ENCODE results near the gene NME5.
"Not testable (repeated sequence)": the region's sequence is repeated elsewhere in the genome, so short reads cannot be mapped to it uniquely, and the experiment has no call there.

NME5 gene

GRCh38 chr5:138077064-138077696 is 62.0 kb downstream of the NME5 start:
- H3K4me3 ChIP-seq (IDR thresholded peaks at IDR 0.05; ENCODE audit: insufficient read depth, low read depth, low read length) = no peak overlapping the region
- no peak overlapping the region for H3K4me2 ChIP-seq
- no peak overlapping the region for H3K27ac ChIP-seq
- H4K20me1 ChIP-seq (ENCODE audit: insufficient read depth) = no peaks in the 10 kb centered on the region
- H3K9ac ChIP-seq = no peak overlapping the region
- no peaks in the 10 kb centered on the region for H3K27me3 ChIP-seq (ENCODE audit: insufficient read depth, low read depth)
- H3K79me2 ChIP-seq (ENCODE audit: insufficient read depth, low read depth) = no peaks in the 10 kb centered on the region
- no peaks in the 10 kb centered on the region for H3K36me3 ChIP-seq (ENCODE audit: insufficient read depth)
- no peak overlapping the region for H2AFZ ChIP-seq (ENCODE audit: low read depth)
- TF ChIP-seq CTCF (conservative IDR thresholded peaks at IDR 0.05; ENCODE audit: low read depth, low read length) = peak; percentile 84
- peaks cover 7% of the 10 kb centered on the region for H3K4me1 ChIP-seq (ENCODE audit: low read depth, poor library complexity, severe bottlenecking)

- H2AFZ ChIP-seq (ENCODE audit: low read depth); H3K27ac ChIP-seq; H4K20me1 ChIP-seq (ENCODE audit: insufficient read depth); H3K4me2 ChIP-seq; H3K79me2 ChIP-seq (ENCODE audit: insufficient read depth, low read depth); H3K9ac ChIP-seq; H3K4me1 ChIP-seq (ENCODE audit: low read depth, poor library complexity, severe bottlenecking); H3K27me3 ChIP-seq (ENCODE audit: insufficient read depth, low read depth); H3K4me3 ChIP-seq (IDR thresholded peaks at IDR 0.05; ENCODE audit: insufficient read depth, low read depth, low read length); H3K36me3 ChIP-seq (ENCODE audit: insufficient read depth): not testable (repeated sequence)
Measured at GRCh38 chr5:138070026-138070425, 69.2 kb downstream of the NME5 start.

- Histone ChIP-seq H3K36me3 (ENCODE audit: insufficient read depth) (no peaks in the 10 kb centered on the region), H3K79me2 (ENCODE audit: insufficient read depth, low read depth) (no peaks in the 10 kb centered on the region), H4K20me1 (ENCODE audit: insufficient read depth) (no peaks in the 10 kb centered on the region), H3K4me3 (IDR thresholded peaks at IDR 0.05; ENCODE audit: insufficient read depth, low read depth, low read length) (no peak overlapping the region), H3K27ac (no peak overlapping the region), H3K4me2 (no peak overlapping the region), H3K9ac (no peak overlapping the region), H3K27me3 (ENCODE audit: insufficient read depth, low read depth) (no peaks in the 10 kb centered on the region), H2AFZ (ENCODE audit: low read depth) (no peak overlapping the region), H3K4me1 (ENCODE audit: low read depth, poor library complexity, severe bottlenecking) (no peaks in the 10 kb centered on the region)
- TF ChIP-seq CTCF (conservative IDR thresholded peaks at IDR 0.05; ENCODE audit: low read depth, low read length) = peak; percentile 71
Measured at GRCh38 chr5:138068742-138069600, 70.3 kb downstream of the NME5 start.

DNA sequence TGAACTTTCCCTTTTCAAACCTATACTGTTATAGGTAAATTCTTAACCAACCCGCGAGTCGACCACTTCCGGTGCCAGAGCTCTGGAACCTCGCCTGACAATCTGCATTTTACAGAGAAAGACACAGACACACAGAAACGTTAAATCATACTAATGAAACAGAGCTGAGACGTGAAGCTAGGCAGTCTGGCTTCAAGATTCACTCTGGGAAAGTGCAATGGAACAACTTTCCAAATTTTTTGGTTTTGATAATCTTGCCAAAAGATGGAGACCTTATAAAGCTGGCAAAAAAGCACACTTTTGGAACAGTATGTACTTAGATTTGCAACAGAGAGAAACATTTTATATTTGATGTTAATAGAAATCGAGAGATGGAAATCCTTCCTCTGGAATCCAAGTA is 71.3 kb downstream of the NME5 start:
- H3K27me3 ChIP-seq (ENCODE audit: insufficient read depth, low read depth) = no peaks in the 10 kb centered on the region
- H4K20me1 ChIP-seq (ENCODE audit: insufficient read depth) = no peaks in the 10 kb centered on the region
- no peak overlapping the region for H3K4me2 ChIP-seq
- H3K9ac ChIP-seq = no peak overlapping the region
- H3K36me3 ChIP-seq (ENCODE audit: insufficient read depth) = no peaks in the 10 kb centered on the region
- no peak for TF ChIP-seq CTCF (conservative IDR thresholded peaks at IDR 0.05; ENCODE audit: low read depth, low read length)
- no peak overlapping the region for H3K4me3 ChIP-seq (IDR thresholded peaks at IDR 0.05; ENCODE audit: insufficient read depth, low read depth, low read length)
- H3K4me1 ChIP-seq (ENCODE audit: low read depth, poor library complexity, severe bottlenecking) = no peaks in the 10 kb centered on the region
- no peak overlapping the region for H2AFZ ChIP-seq (ENCODE audit: low read depth)
- H3K27ac ChIP-seq = no peak overlapping the region
- H3K79me2 ChIP-seq (ENCODE audit: insufficient read depth, low read depth) = no peaks in the 10 kb centered on the region

Measured in KMS-11 (cell line).